Rectal smooth muscle tissue (tissue), 1 donor: Measurements from ENCODE around the gene MBD3L3.
A peak's percentile ranks its signal among the peaks of the same experiment; 100 is the strongest.
"Not testable (repeated sequence)": the region's sequence is repeated elsewhere in the genome, so short reads cannot be mapped to it uniquely, and the experiment has no call there.

ENCODE experiments used
- H3K27ac ChIP-seq: one replicate; pipeline ENCODE4 v1.7.0; 2013; ENCODE audit warnings: low read depth, low read length, inconsistent platforms
- H3K27me3 ChIP-seq: one replicate; pipeline ENCODE4 v1.7.0; 2013; ENCODE audit warnings: low read length; ENCODE audit not compliant: control insufficient read depth, insufficient read depth
- H3K36me3 ChIP-seq: one replicate; pipeline ENCODE4 v1.7.0; 2013; ENCODE audit warnings: low read length; ENCODE audit not compliant: control insufficient read depth, insufficient read depth
- H3K4me1 ChIP-seq: one replicate; pipeline ENCODE4 v1.7.0; 2013; ENCODE audit warnings: low read length; ENCODE audit not compliant: control insufficient read depth, insufficient read depth
- H3K4me3 ChIP-seq: one replicate; pipeline ENCODE4 v1.7.0; 2013; ENCODE audit warnings: low read length
- H3K9ac ChIP-seq: one replicate; pipeline ENCODE4 v1.7.0; 2013; ENCODE audit warnings: low read length

MBD3L3 gene

DNA sequence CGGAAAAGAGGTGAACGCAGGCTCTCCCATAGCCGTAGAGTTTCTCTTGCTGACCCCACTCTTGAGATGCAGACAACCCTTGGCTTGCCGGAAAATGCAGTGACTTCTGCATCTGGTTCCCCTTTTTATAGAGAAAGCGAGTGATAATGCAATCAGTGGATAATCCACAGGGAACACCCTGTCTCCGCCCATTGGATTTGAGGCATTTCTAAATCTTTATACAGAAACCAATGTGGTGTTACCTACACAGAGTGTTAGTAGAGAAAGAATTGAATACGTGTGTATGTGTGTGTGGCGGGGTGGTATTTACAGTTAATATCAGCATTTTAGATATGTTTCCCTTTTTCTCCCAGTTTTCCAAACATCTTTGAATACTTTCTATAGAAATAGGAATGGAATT, at the start of gene MBD3L3:
TSS of gene MBD3L3 (minus strand) at position 101 of the 400 bp plus-strand sequence. CDS start at position 30, 71 bp downstream.
- H3K4me1 ChIP-seq, H3K27me3 ChIP-seq, H3K27ac ChIP-seq, H3K9ac ChIP-seq, H3K4me3 ChIP-seq, H3K36me3 ChIP-seq: not testable (repeated sequence)

DNA sequence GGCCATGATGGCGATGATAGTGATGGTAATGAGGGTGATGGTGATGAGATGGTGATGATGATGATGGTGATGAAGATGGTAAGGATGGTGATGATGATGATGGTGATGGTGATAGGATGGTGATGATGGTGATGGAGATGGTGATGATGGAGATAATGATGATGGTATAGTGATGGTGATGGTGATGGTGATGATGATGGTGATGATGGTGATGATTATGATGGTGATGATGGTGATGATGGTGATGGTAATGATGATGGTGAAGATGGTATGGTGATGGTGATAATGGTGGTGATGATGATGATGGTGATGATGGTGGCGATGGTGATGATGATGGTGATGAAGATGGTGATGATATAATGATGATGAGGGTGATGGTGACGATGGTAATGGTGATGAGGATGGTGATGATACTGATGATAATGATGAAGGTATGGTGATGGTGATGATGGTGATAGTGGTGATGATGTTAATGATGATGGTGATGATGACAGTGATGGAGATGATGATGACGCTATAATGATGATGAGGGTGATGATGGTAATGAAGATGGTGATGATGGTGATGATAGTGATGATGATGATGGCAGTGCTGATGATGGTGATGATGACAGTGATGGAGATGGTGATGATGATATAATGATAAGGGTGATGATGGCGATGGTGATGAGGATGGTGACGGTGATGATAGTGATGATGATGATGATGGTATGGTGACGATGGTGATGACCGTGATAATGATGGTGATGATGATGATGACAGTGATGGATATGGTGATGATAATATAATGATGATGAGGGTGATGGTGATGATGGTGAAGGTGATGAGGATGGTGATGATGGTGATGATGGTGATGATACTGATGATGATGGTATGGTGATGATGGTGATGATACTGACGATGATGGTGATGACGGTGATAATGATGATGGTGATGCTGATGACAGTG, 48.5 kb upstream of the MBD3L3 start:
- Histone ChIP-seq H3K27ac (no peak overlapping the region), H3K4me1 (no peaks in the 10 kb centered on the region), H3K27me3 (no peaks in the 10 kb centered on the region), H3K4me3 (no peak overlapping the region), H3K9ac (no peak overlapping the region), H3K36me3 (no peaks in the 10 kb centered on the region)

DNA sequence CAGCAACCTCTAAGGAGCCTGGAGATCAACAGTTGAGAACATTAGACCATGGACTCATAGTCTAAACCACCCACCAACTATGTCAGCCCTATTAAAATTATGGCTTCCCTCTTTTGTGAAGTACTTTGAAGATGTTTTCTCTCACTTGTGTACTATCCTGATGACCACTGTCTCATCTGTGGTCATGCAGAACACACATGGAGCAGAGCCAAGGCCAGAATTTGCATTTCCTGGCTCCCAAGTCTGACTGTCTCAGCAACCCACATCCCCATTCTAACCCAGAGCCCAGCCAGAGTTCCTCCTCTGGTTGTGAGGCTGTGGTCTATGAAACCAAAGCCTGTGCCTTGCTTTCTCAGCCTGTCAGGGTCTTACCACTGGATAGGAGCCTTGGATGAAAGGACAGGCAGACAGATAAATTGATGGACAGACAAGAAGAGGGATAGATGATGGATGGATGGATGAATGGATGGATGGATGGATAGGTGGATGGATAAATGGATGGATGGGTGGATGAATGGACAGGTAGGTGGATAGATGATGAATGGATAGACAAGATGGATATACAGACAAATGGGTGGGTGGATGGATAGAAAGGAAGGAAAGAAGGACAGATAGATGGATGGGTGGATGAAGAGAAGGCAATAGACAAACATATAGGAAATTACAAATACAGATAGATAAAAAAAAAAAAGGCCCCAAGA, 46.4 kb upstream of the MBD3L3 start:
- H3K4me3 ChIP-seq, result no peak overlapping the region
- no peaks in the 10 kb centered on the region for H3K27me3 ChIP-seq
- no peaks in the 10 kb centered on the region for H3K4me1 ChIP-seq
- no peaks in the 10 kb centered on the region for H3K36me3 ChIP-seq
- no peak overlapping the region for H3K27ac ChIP-seq
- no peak overlapping the region for H3K9ac ChIP-seq

DNA sequence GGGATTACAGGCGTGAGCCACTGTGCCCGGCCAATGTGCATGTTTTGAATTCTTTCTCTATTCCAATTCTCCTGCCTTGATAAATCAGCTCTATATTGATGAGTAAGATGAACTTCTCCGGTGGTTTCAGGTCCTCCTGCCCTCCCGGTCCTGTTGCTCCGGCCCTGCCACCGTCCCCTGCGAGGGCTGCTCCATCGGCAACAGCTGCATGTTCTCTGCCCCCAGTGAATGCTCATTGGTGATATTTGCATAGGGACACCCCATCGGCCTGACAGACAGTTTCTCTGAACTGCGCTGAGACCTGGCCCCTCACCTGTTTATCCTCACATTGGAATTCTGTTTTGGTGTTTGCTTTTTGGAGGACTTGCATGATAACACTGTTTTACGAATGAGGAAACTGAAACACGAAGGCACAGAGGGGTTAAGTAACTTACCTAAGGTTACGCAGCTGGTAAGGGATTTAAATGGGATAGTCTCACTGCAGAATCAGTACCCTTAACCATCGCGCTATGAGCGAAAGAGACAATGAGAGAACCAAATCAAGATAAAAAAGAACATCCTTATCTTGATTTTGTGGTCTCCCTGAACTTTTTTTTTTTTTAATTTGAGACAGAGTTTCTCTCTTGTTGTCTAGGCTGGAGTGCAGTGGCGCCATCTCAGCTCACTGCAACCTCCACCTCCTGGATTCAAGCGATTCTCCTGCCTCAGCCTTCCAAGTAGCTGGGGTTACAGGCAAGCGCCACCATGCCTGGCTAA, 43.2 kb upstream of the MBD3L3 start:
- no peak overlapping the region for H3K4me3 ChIP-seq
- no peaks in the 10 kb centered on the region for H3K27me3 ChIP-seq
- H3K36me3 ChIP-seq, result no peaks in the 10 kb centered on the region
- no peak overlapping the region for H3K9ac ChIP-seq
- no peaks in the 10 kb centered on the region for H3K4me1 ChIP-seq
- H3K27ac ChIP-seq, result no peak overlapping the region

DNA sequence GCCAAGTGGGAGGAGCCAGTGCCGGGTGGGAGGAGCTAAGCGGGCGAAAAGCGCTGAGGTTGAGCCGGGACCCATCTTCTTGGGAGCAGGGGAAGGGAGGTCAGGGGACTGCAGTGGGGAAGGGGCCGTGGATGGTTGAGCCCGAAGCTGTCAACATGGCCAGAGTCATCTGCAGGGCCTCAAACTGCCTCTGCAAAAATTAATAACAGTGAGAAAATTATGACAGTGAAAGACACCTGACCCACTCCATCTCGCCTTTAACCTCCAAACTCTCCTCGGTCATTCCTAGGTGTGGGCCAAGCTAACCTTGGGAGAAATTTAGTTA, 41.1 kb upstream of the MBD3L3 start:
- H3K4me1 ChIP-seq, result no peaks in the 10 kb centered on the region
- H3K27ac ChIP-seq, result peak overlapping the region; percentile 96

DNA sequence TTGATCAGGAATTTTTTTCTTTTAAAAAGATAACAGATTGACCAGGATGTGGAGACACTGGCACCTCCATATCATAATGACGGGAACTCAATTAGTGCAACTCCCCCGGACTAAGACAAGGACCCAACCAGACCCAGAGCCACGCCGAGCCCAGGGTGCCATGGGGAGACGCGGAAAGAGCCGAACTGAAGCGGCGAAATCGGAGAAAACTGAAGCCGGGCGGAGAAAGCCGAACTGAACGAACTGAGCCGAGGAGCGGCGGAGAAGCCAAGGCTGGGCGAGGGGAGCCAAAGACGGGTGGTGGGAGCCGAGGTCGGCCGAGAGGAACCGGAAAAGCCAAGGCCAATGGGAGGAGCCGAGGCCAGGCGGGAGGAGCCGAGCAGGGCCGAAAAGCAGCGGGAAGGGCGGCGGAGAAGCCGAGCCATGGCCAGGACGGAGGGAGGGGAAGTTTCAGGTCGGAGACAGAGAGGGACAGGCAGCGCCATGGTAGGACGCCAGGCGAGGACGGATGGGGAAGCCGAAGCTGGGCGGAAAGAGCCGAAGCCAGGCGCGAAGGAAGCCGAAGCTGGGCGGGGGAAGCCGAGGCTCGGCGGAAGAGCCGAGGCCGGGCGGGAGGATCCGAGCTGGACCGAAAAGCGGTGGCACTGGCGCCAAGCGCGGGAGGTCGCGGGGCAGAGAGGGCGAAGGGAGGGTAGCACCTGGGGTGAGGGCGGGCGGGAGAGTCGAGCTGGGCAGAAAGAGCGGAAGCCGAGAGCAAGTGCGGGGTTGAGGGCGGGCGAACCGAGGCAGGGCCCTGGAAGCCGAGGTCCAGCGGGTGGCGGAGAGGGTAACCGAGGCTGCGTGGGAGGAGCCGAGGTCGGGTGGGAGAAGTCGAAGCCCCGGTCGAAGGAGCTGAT, 40.5 kb upstream of the MBD3L3 start:
- Histone ChIP-seq H3K4me1 (no peaks in the 10 kb centered on the region), H3K27me3 (no peaks in the 10 kb centered on the region), H3K27ac (peak overlapping the region; percentile 96), H3K4me3 (peak overlapping the region; percentile 95), H3K9ac (peak overlapping the region; percentile 98), H3K36me3 (no peaks in the 10 kb centered on the region)

More for the DNA sequence above, 41.1 kb upstream of the MBD3L3 start:
- Histone ChIP-seq H3K4me3 (peak overlapping the region; percentile 95), H3K36me3 (no peaks in the 10 kb centered on the region), H3K27me3 (no peaks in the 10 kb centered on the region), H3K9ac (peak overlapping the region; percentile 59)

DNA sequence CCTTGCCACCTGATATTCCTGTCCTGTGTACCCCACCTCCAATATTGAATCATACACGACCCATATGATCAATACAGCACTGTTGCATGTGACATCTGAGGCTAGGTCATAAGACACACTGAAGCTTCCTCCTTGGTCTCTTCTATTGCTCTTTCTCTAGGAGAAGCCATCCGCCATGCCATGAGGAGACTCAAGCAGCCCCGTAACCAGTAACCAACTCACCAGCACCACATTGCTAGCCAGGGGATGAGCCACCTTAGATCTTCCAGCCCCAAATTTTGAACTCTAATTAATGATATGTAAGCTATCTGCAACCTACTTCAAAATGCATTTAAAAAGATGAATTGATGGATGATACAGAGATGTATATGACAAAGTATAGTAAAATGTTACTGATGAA, 39.6 kb upstream of the MBD3L3 start:
- H3K4me3 ChIP-seq, result no peak overlapping the region
- H3K36me3 ChIP-seq, result no peaks in the 10 kb centered on the region
- no peaks in the 10 kb centered on the region for H3K27me3 ChIP-seq
- H3K27ac ChIP-seq, result peak overlapping the region; percentile 96
- no peaks in the 10 kb centered on the region for H3K4me1 ChIP-seq
- no peak overlapping the region for H3K9ac ChIP-seq

DNA sequence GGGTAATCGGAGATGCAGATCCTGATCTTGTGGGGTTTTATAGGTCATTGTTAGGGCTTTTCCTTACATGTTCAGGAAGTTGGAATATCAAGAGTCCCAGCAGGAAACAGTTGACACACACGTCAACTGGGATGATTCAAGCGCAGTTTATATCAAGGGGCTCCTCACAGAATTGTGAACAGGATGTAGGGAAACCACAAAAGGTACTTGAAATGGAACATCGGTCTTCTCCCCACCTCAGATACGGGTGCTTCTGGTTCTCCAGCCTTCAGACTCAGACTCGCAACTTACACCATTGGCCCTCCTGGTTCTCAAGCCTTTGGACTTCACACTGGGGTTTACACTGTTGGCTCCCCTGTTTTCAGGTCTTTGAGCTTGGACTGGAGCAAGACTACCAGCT, 30.5 kb upstream of the MBD3L3 start:
- Histone ChIP-seq H3K27ac (no peak overlapping the region), H3K36me3 (peaks cover 8% of the 10 kb centered on the region)

DNA sequence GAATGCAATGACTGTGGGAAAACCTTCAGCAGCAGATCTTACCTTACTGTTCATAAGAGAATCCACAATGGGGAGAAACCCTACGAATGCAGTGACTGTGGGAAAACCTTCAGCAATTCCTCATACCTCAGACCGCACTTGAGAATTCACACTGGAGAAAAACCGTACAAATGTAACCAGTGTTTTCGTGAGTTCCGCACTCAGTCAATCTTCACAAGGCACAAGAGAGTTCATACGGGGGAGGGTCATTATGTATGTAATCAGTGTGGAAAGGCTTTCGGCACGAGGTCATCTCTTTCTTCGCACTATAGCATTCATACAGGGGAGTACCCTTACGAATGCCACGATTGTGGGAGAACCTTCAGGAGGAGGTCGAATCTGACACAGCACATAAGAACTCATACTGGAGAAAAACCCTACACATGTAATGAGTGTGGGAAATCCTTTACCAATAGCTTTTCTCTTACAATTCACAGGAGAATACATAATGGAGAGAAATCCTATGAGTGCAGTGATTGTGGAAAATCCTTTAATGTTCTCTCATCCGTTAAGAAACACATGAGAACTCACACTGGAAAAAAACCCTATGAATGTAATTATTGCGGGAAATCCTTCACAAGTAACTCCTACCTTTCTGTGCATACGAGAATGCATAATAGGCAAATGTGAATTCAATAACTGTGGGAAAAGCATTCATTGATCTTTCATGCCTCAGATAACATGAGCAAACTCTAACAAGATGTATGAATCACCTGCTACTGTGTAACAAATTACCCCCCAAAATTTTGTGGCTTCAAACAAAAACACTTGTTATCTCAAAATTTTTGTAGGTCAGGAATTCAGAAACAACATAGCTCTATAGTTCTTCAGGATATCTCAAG, 24.8 kb upstream of the MBD3L3 start:
- H3K27ac ChIP-seq, result no peak overlapping the region
- H3K4me1 ChIP-seq, result no peaks in the 10 kb centered on the region
- no peak overlapping the region for H3K9ac ChIP-seq
- peaks cover 58% of the 10 kb centered on the region for H3K36me3 ChIP-seq
- no peaks in the 10 kb centered on the region for H3K27me3 ChIP-seq
- no peak overlapping the region for H3K4me3 ChIP-seq

More for the DNA sequence above, 30.5 kb upstream of the MBD3L3 start:
- no peak overlapping the region for H3K4me3 ChIP-seq
- no peak overlapping the region for H3K9ac ChIP-seq
- H3K4me1 ChIP-seq, result no peaks in the 10 kb centered on the region
- no peaks in the 10 kb centered on the region for H3K27me3 ChIP-seq

DNA sequence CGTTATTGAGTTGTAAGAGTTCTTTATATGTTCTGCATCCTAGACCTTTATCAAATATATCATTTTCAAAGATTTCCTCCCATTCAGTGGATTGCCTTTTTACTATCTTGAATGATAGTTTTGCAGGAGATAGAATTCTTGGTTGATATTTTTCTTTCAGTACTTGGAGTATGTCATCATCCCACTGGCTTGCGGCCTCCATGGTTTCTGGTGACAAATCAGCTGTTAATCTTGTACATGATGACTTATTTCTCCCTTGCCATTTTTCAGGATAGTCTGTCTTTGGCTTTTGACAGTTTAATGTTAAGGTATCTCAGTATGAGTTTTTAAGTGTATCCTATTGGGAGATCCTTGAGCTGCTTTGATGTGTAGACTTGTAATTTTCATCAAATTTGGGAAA, 19.5 kb upstream of the MBD3L3 start:
- no peaks in the 10 kb centered on the region for H3K4me1 ChIP-seq
- no peak overlapping the region for H3K27ac ChIP-seq
- no peak overlapping the region for H3K9ac ChIP-seq
- H3K4me3 ChIP-seq, result no peak overlapping the region
- H3K36me3 ChIP-seq, result peaks cover 80% of the 10 kb centered on the region
- no peaks in the 10 kb centered on the region for H3K27me3 ChIP-seq

DNA sequence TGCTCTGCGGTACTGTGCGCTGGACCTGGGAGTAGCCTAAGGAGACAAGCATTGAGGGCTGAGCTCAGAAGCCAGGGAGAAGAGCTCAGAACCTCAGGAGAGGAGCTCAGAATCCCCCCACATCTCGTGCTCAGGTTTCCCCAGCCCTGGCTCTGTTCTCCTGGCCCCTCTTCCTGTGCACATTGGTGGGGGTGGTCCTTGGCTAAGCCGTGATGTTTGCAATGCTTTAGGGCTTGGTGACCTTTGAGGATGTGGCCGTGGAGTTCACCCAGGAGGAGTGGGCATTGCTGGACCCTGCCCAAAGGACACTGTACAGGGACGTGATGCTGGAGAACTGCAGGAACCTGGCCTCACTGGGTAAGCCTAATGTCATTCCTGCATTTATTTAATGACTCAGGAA, 17.7 kb upstream of the MBD3L3 start:
- H3K4me3 ChIP-seq, result no peak overlapping the region
- no peak overlapping the region for H3K9ac ChIP-seq
- peaks cover 71% of the 10 kb centered on the region for H3K36me3 ChIP-seq
- H3K27me3 ChIP-seq, result no peaks in the 10 kb centered on the region
- H3K4me1 ChIP-seq, result no peaks in the 10 kb centered on the region
- no peak overlapping the region for H3K27ac ChIP-seq
